ENCODE measurements around the gene GPR107. TPM values are rescaled to one million over a fixed set of nuclear protein-coding genes. Genes with fewer than 3 reads are reported as not detected.

The GPR107 gene
- total RNA-seq, 1 experiment from 2014 or later: 32.2 TPM

GRCh38 chr9:130054325-130054786 lies 650 bp downstream of the GPR107 start:
- no peak for DNase-seq (ENCODE audit: low read depth)

DNA sequence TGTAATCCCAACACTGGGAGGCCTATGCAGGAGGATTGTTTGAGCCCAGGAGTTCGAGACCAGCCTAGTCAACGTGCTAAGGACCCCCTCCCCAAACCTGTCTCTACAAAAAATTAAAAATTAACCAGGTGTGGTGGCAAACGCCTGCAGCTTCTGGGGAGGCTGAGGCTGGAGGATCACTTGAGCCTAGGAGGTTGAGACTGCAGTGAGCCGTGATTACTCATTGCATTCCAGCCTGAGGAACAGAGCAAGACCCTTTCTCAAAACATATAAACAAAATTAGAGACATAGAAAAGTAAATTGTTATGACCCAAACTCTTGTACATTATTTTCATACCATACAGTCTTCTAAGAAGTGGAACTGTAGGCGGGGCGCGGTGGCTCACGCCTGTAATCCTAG lies 1.1 kb downstream of the GPR107 start:
- DNase-seq (ENCODE audit: low read depth): no peak

DNA sequence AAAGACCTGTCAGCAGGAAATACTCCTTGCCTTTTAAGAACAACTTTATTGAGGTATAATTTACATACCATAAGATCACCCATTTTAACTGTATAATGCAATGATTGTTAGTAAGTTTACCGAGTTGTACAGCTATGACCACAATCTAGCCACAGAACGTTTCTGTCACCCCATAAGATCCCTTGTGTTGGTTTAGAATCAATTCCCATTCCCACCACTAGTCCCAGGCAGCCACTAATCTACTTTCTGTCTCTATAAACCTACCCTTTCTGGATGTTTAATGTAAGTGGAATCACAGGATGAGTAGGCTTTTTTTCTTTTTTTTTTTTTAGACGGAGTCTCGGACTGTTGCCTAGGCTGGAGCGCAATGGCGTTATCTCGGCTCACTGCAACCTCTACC lies 4.4 kb downstream of the GPR107 start:
- DNase-seq (ENCODE audit: low read depth): no peak

- DNase-seq (ENCODE audit: low read depth): no peak
Measured at GRCh38 chr9:130058887-130059286, 5.2 kb downstream of the GPR107 start.

- DNase-seq (ENCODE audit: low read depth): no peak
Measured at GRCh38 chr9:130060296-130060695, 6.6 kb downstream of the GPR107 start.

DNA sequence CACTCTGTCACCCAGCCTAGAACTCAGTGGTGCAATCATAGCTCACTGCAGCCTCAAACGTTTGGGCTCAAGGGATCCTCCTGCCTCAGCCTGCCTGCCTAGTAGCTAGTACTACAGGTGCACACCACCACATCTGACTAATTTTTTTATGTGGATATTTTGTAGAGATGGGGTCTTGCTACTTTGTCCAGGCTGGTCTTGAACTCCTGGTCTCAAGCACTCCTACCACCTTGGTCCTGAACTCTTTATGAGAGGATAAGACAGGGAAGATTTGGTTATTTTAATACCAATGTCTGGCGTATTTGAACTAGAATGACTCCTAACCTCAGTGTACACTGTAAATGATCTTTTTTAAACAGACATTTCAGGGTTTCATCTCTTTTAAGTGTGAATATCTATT lies 9.0 kb downstream of the GPR107 start:
- no peak for DNase-seq (ENCODE audit: low read depth)

DNA sequence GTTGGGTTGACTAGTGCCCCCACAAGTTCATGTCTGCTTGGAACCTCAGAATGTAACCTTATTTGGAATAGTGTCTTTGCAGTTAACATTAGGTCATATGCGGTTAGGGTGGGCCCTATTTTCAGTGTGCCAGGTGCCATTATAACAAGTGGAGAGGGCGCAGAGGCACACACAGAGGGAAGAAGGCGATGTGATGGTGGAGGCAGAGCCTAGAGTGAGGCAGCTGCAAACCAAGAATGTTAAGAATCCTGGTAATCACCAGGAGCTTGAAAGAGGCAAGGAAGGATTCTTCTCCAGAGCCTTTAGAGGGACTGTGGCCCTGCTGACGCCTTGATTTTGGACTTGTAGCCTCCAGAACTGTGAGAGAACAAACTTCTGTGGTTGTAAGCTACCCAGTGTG lies 10.9 kb downstream of the GPR107 start:
- DNase-seq (ENCODE audit: low read depth): no peak

DNA sequence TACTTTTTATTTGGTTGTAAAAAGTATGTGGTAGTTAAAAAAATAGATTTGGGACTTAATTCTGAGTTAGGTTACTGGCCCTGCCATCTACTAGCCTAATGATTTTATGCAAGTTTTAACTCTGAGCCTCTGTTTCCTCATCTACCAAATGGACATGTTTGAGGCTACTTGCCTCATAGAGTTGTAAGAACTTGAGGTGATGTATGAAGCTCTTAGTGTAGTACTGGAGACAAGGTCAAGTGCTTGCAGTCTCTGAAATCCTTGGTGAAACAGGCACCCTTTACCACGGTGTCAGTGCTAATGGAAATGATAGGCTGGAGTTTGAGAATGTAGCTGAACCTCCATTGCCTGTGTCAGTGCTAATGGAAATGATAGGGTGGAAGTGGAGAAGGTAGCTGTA lies 15.3 kb downstream of the GPR107 start:
- DNase-seq (ENCODE audit: low read depth): no peak

DNA sequence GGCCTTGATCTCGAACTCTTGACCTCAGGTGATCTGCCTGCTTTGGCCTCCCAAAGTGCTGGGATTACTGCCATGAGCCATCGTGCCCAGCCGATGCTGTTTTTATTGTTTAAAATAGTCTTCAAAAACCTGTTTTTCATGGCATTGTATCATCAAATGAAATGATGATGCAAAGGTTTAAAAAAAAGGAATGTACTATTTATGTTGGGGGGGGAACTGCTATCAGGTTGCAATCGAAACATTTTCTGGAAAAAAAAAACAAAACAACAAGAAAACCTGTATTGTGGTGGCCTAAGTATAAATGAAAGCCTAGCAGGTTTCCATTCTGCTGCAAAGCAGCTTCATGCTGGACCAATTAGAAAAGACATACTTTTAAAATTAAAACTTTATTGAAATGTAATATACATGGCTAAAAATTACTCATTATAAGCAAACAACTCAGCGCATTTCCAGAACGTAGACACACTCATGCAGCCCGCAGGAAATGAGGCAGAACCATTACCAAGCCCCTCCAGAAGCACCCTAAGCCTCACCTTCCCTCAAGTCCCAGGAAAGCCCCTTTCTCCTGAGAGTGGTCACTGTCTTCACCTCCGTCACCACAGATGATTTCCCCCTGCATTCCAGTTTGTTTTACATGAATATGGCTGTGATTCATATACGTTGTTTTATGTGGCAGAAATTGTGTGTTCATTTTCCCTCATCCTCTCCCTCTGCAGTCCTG lies 19.0 kb downstream of the GPR107 start:
- no peak for DNase-seq (ENCODE audit: low read depth)

GRCh38 chr9:130073373-130073772 lies 19.7 kb downstream of the GPR107 start:
- DNase-seq (ENCODE audit: low read depth): no peak

DNA sequence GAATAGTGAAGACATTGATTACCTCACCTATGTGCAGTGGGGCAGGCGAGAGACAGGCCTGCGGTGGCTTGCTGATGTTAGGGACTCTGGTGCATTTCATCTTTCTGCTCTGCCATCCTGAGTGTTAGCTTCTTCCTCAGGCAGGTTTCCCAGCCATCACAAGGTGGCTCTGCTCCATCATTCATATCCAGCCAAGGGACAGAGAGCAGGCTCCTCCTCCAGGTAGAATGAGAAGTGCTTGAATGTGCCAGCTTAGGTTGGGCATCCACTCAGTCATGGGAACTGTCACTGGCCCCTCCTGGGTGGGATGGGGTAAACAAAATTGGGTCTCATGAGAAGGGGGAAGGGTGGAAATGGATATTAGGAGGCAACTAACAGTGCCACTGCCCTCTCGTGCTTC lies 24.8 kb downstream of the GPR107 start:
- peak; percentile 9 for DNase-seq (ENCODE audit: low read depth)

DNA sequence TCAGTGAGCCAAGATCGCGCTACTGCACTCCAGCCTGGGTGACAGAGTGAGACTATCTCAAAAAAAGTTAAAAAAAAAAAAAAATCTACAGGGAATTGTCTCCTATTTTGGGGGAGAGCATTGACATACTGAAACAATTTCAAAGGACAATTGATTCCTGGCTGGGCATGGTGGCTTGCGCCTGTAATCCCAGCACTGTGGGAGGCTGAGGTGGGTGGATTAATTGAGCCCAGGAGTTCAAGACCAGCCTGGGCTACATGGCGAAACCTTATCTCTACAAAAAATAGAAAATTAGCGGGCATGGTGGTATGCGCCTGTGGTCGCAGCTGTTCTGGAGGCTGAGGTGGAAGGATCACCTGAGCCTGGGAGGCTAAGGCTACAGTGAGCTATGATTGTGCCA lies 30.6 kb downstream of the GPR107 start:
- DNase-seq (ENCODE audit: low read depth): no peak

- no peak for DNase-seq (ENCODE audit: low read depth)
Measured at GRCh38 chr9:130088051-130088450, 34.3 kb downstream of the GPR107 start.

GRCh38 chr9:130089141-130089540 lies 35.4 kb downstream of the GPR107 start:
- DNase-seq (ENCODE audit: low read depth): no peak

- no peak for DNase-seq (ENCODE audit: low read depth)
Measured at GRCh38 chr9:130090915-130091314, 37.2 kb downstream of the GPR107 start.

GRCh38 chr9:130092910-130093309 lies 39.2 kb downstream of the GPR107 start:
- no peak for DNase-seq (ENCODE audit: low read depth)

GRCh38 chr9:130095872-130096271 lies 42.2 kb downstream of the GPR107 start:
- no peak for DNase-seq (ENCODE audit: low read depth)

GRCh38 chr9:130100681-130101080 lies 47.0 kb downstream of the GPR107 start:
- no peak for DNase-seq (ENCODE audit: low read depth)

- DNase-seq (ENCODE audit: low read depth): no peak
Measured at GRCh38 chr9:130101915-130102314, 48.2 kb downstream of the GPR107 start.

DNA sequence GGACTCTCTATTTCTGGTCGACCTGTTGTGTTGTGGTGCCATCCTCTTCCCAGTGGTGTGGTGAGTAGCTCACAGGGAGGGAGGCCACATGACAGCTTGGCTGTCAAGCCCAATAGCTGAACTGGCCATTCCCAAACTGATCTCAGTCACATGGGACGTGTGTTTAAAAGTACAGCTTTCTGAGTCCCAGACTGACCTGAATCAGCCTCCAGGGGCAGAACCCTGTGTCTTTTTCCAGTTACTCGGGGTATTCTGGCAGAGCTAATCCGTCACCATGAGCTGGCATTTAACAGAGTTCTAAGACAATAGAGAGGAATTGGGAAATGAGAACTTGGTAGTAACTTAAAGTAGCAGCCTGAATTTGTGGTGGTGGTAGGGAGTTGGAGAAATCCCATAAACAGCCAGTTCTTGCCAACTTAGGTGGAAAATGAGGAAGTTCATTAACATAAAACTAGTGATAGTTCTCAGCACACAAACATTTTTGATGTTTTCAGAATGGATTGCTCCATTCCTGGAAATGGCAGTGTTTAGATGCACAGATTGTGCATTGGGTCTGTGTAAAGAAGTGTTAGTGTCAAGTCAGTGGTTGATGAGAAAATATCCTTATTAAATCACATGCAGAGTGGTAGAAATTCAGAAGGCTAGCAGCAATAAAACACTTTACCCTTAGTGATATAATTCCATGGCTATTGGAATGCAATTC lies 50.9 kb downstream of the GPR107 start:
- DNase-seq (ENCODE audit: low read depth): no peak

- DNase-seq (ENCODE audit: low read depth): no peak
Measured at GRCh38 chr9:130106860-130107233, 53.1 kb downstream of the GPR107 start.

DNA sequence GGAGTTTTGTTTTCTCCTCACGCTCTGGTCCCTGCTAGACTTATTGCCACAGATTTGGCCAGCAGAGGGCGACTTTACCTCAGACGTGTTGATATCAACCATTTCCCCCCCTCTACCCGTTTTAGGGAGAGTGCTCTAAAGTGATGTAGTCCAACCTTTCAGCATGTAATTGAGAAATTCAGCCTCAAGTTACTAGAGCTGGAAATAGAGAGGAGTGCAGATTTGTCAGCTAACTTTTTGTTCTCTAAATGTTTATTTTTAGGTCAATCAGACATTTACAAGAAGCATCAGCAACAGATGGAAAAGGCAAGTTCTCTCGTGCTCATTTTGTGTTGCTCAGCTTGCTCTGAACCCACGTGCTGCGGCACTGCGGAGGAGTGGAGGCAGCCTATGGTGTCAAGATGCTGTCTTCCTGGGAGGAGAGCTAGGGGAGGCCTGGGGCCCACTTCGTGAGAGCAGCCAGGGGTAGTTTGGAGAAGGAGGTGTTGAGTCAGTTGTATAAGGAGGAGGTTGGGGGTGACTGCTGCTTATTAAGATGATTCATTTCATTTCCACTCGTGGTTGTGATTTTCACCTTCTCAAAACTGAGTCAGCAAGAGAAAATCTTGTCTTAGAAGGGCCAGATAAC lies 53.6 kb downstream of the GPR107 start:
- DNase-seq (ENCODE audit: low read depth): peak; percentile 78

DNA sequence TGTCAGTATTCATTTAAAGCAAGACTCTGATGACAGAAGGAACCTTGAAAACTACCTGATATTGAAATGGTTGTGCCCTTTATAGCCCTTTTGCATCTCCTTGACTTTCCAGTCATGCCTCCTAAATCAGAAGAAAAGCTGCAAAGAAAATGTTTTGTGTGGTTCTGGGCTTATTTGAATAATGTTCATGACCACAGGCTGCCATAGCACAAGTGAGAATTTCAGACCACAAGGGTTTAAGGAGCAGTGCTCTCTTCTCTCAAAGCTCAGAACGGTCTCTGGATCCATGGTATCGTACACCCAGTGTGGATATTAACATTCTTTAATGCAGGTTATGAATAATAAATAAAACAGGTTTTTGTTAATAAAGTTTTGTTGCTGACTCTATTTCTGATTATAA lies 54.2 kb downstream of the GPR107 start:
- DNase-seq (ENCODE audit: low read depth): no peak

All from M059J (cell line).